ENCODE results near the gene CYBA. TPM values are rescaled to one million over a fixed set of nuclear protein-coding genes. Genes with fewer than 3 reads are reported as not detected.

CYBA gene
- total and polyA plus RNA-seq, 2 of the 13 experiments (the other 11 are each of a cell fraction or from before 2014, with no cell fraction given), result 196 to 250 TPM

DNA sequence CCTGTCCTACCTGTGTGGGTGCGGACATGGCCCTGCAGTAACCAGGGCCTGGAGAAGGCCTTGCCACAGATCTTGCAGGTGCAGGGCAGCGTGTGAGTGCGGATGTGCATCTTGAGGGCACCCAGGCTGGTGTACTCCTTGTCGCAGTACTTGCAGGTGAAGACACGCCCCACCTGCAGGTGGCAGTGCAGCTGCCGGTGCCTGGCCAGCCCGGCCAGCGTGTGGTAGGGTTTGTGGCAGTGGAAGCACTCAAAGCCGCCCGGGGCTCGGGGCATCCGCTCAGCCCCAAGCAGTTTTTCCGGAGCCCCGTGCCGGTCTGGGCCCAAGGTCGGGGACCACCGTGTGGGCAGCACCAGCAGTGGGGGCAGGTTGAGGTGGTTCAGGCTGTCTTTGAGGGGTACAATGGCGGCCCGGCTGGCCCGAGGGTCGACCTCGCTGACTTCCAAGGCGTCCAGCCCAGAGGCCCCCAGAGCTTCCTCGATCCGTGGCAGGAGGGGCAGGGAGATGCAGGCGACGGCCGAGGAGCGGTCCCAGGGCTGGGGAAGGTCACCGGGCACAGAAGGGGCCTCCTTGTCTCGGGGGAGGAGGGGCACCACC, 30.3 kb upstream of the CYBA start (continued):
- no peak for TF ChIP-seq CEBPB (IDR thresholded peaks at IDR 0.05; ENCODE audit: borderline replicate concordance, low read depth, low read length)
- 0 out of 2 replicates have a peak, but pooled peaks have one; percentile 27 for TF ChIP-seq ELF3 (CRISPR knock-in tag; IDR thresholded peaks at IDR 0.05)
- TF ChIP-seq, protein P1, sequence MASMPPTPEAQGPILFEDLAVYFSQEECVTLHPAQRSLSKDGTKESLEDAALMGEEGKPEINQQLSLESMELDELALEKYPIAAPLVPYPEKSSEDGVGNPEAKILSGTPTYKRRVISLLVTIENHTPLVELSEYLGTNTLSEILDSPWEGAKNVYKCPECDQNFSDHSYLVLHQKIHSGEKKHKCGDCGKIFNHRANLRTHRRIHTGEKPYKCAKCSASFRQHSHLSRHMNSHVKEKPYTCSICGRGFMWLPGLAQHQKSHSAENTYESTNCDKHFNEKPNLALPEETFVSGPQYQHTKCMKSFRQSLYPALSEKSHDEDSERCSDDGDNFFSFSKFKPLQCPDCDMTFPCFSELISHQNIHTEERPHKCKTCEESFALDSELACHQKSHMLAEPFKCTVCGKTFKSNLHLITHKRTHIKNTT (CRISPR knock-in tag; IDR thresholded peaks at IDR 0.05), result no peak
- TF ChIP-seq ZNF343 (CRISPR knock-in tag; IDR thresholded peaks at IDR 0.05), result no peak
- TF ChIP-seq ZNF569 (CRISPR knock-in tag; IDR thresholded peaks at IDR 0.05; ENCODE audit: borderline replicate concordance), result no peak
- TF ChIP-seq ZNF292 (CRISPR knock-in tag; IDR thresholded peaks at IDR 0.05; ENCODE audit: borderline replicate concordance, low read depth), result no peak
- TF ChIP-seq ATM (IDR thresholded peaks at IDR 0.05; ENCODE audit: borderline replicate concordance), result no peak
- 0 out of 2 replicates have a peak, but pooled peaks have one; percentile 28 for TF ChIP-seq ZNF350 (CRISPR knock-in tag; IDR thresholded peaks at IDR 0.05; ENCODE audit: borderline replicate concordance, low read depth)
- TF ChIP-seq ZSCAN20 (CRISPR knock-in tag; IDR thresholded peaks at IDR 0.05; ENCODE audit: borderline replicate concordance), result peak; percentile 14; the same call in 1 of the 2 replicates
- TF ChIP-seq, protein P2, sequence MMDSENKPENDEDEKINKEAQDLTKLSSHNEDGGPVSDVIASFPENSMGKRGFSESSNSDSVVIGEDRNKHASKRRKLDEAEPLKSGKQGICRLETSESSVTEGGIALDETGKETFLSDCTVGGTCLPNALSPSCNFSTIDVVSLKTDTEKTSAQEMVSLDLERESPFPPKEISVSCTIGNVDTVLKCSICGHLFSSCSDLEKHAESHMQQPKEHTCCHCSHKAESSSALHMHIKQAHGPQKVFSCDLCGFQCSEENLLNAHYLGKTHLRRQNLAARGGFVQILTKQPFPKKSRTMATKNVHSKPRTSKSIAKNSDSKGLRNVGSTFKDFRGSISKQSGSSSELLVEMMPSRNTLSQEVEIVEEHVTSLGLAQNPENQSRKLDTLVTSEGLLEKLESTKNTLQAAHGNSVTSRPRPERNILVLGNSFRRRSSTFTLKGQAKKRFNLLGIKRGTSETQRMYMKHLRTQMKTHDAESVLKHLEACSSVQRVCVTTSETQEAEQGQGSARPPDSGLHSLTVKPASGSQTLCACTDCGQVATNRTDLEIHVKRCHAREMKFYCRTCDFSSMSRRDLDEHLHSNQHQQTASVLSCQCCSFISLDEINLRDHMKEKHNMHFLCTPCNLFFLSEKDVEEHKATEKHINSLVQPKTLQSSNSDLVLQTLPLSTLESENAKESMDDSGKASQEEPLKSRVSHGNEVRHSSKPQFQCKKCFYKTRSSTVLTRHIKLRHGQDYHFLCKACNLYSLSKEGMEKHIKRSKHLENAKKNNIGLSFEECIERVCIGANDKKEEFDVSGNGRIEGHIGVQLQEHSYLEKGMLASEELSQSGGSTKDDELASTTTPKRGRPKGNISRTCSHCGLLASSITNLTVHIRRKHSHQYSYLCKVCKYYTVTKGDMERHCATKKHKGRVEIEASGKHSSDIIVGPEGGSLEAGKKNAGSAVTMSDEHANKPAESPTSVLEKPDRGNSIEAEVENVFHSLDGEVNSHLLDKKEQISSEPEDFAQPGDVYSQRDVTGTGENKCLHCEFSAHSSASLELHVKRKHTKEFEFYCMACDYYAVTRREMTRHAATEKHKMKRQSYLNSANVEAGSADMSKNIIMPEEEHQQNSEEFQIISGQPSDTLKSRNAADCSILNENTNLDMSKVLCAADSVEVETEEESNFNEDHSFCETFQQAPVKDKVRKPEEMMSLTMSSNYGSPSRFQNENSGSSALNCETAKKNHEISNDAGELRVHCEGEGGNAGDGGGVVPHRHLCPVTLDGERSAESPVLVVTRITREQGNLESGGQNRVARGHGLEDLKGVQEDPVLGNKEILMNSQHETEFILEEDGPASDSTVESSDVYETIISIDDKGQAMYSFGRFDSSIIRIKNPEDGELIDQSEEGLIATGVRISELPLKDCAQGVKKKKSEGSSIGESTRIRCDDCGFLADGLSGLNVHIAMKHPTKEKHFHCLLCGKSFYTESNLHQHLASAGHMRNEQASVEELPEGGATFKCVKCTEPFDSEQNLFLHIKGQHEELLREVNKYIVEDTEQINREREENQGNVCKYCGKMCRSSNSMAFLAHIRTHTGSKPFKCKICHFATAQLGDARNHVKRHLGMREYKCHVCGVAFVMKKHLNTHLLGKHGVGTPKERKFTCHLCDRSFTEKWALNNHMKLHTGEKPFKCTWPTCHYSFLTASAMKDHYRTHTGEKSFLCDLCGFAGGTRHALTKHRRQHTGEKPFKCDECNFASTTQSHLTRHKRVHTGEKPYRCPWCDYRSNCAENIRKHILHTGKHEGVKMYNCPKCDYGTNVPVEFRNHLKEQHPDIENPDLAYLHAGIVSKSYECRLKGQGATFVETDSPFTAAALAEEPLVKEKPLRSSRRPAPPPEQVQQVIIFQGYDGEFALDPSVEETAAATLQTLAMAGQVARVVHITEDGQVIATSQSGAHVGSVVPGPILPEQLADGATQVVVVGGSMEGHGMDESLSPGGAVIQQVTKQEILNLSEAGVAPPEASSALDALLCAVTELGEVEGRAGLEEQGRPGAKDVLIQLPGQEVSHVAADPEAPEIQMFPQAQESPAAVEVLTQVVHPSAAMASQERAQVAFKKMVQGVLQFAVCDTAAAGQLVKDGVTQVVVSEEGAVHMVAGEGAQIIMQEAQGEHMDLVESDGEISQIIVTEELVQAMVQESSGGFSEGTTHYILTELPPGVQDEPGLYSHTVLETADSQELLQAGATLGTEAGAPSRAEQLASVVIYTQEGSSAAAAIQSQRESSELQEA (CRISPR knock-in tag; IDR thresholded peaks at IDR 0.05; ENCODE audit: not compliant biosample characterization), result no peak
- no peak for TF ChIP-seq KDM6A (CRISPR knock-in tag; IDR thresholded peaks at IDR 0.05; ENCODE audit: low read depth)
- TF ChIP-seq MXI1 (IDR thresholded peaks at IDR 0.05; ENCODE audit: borderline replicate concordance, low read depth, low read length), result 0 out of 3 replicates have a peak, but pooled peaks have one; percentile 15
- TF ChIP-seq GABPA (IDR thresholded peaks at IDR 0.05; ENCODE audit: low read depth, low read length), result no peak
- no peak for TF ChIP-seq GABPA (CRISPR knock-in tag; IDR thresholded peaks at IDR 0.05; ENCODE audit: low read depth)
- no peak for TF ChIP-seq KLF6 (CRISPR knock-in tag; IDR thresholded peaks at IDR 0.05)
- no peak for TF ChIP-seq CHCHD3 (CRISPR knock-in tag; IDR thresholded peaks at IDR 0.05)
- no peak for TF ChIP-seq JUNB (CRISPR knock-in tag; IDR thresholded peaks at IDR 0.05; ENCODE audit: borderline replicate concordance)
- TF ChIP-seq, protein P3, sequence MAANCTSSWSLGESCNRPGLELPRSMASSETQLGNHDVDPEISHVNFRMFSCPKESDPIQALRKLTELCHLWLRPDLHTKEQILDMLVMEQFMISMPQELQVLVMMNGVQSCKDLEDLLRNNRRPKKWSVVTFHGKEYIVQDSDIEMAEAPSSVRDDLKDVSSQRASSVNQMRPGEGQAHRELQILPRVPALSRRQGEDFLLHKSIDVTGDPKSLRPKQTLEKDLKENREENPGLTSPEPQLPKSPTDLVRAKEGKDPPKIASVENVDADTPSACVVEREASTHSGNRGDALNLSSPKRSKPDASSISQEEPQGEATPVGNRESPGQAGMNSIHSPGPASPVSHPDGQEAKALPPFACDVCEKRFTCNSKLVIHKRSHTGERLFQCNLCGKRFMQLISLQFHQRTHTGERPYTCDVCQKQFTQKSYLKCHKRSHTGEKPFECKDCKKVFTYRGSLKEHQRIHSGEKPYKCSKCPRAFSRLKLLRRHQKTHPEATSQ (CRISPR knock-in tag; IDR thresholded peaks at IDR 0.05; ENCODE audit: borderline replicate concordance), result no peak
- TF ChIP-seq ZEB1 (IDR thresholded peaks at IDR 0.05; ENCODE audit: insufficient replicate concordance, low read depth), result no peak
- TF ChIP-seq ZNF225 (CRISPR knock-in tag; IDR thresholded peaks at IDR 0.05), result 0 out of 2 replicates have a peak, but pooled peaks have one; percentile 45
